Panc1 (cell line): Measurements from ENCODE around the gene KHDRBS2. TPM values are rescaled to one million over a fixed set of nuclear protein-coding genes. Genes with fewer than 3 reads are reported as not detected.

Experiments
- ATAC-seq: fragments of 200-7000 bp; cut with Tn5 transposase; 2 replicates; pipeline ENCODE4 v1.9.1; 2020; ENCODE audit warnings: mild to moderate bottlenecking, moderate library complexity
- Bru-seq: library from RNA; stranded (reverse); fragments of 400-500 nt; gene quantifications from one replicate; lab custom pipeline; 2021; lab: Mats Ljungman, UMichigan
- BruChase-seq, 2 experiments: library from RNA; stranded (reverse); fragments of 400-500 nt; gene quantifications; one replicate each; lab custom pipeline; 2021; lab: Mats Ljungman, UMichigan
- BruUV-seq: library from RNA; stranded (reverse); fragments of 400-500 nt; replicated peaks from 2 replicates; lab custom pipeline; 2021; lab: Mats Ljungman, UMichigan
- CTCF ChIA-PET: fragments of 300-600 bp; sonication (Branson Sonifier 250); formaldehyde crosslinking; loops from one replicate; lab custom pipeline; 2022; ENCODE audit warnings: antibody characterized with exemption; lab: Charles Lee
- POLR2A ChIA-PET: fragments of 300-600 bp; sonication (Branson Sonifier 250); formaldehyde crosslinking; loops from one replicate; lab custom pipeline; 2022; ENCODE audit warnings: antibody characterized with exemption; lab: Charles Lee
- DNase-seq: peaks from one replicate; pipeline ENCODE4 v3.0.0-alpha.2; 2010; ENCODE audit warnings: low read depth, low spot score
- H3K27ac ChIP-seq: 2 replicates; pipeline ENCODE4 v1.5.1; 2011; ENCODE audit warnings: mild to moderate bottlenecking, low read length, inconsistent platforms
- H3K27me3 ChIP-seq: fragments of 200-500 bp; sonication (Bioruptor generic); 2 replicates; pipeline ENCODE4 v1.6.0; 2014; ENCODE audit warnings: low read length, inconsistent platforms; ENCODE audit not compliant: control insufficient read depth, insufficient read depth
- H3K36me3 ChIP-seq: fragments of 200-500 bp; sonication (Bioruptor generic); 2 replicates; pipeline ENCODE4 v1.5.1; 2014; ENCODE audit warnings: inconsistent platforms, mild to moderate bottlenecking, low read length, moderate library complexity; ENCODE audit not compliant: control insufficient read depth, insufficient read depth
- H3K4me1 ChIP-seq: 2 replicates; pipeline ENCODE4 v1.5.1; 2011; ENCODE audit warnings: inconsistent platforms, mild to moderate bottlenecking, low read length, moderate library complexity; ENCODE audit not compliant: control insufficient read depth, insufficient read depth
- H3K4me3 ChIP-seq, 2 experiments: 2 replicates each; pipeline ENCODE4 v1.5.1; 2011 to 2012; ENCODE audit warnings: low read depth in 2 of 2, low read length in 2 of 2, mild to moderate bottlenecking in 2 of 2, inconsistent platforms in 1 of 2, moderate library complexity in 1 of 2
- H3K9me3 ChIP-seq: fragments of 200-500 bp; sonication (Bioruptor generic); 2 replicates; pipeline ENCODE4 v1.5.1; 2014; ENCODE audit warnings: low read depth, mild to moderate bottlenecking, inconsistent platforms, low read length, moderate library complexity; ENCODE audit not compliant: control insufficient read depth, insufficient read depth
- CTCF ChIP-seq: fragments of 450-650 bp; IDR thresholded peaks from 2 replicates; pipeline ENCODE4 v1.5.1; 2017; ENCODE audit warnings: mild to moderate bottlenecking
- POLR2AphosphoS5 ChIP-seq: IDR thresholded peaks from 2 replicates; pipeline ENCODE4 v1.6.1; 2012; ENCODE audit warnings: mild to moderate bottlenecking, low read depth, low read length, moderate library complexity
- REST ChIP-seq, 2 experiments: IDR thresholded peaks; 2 replicates each; pipeline ENCODE4 v1.6.1; 2011 to 2012; ENCODE audit warnings: low read depth in 2 of 2, control low read depth in 1 of 2, low read length in 1 of 2, mild to moderate bottlenecking in 1 of 2, moderate library complexity in 1 of 2; ENCODE audit not compliant: insufficient read depth in 1 of 2
- SIN3A ChIP-seq: IDR thresholded peaks from 2 replicates; pipeline ENCODE4 v1.6.1; 2012; ENCODE audit warnings: low read depth, mild to moderate bottlenecking, low read length, moderate library complexity, borderline replicate concordance; ENCODE audit not compliant: insufficient read depth
- TCF7L2 ChIP-seq: IDR thresholded peaks from 2 replicates; pipeline ENCODE4 v1.6.1; 2011; ENCODE audit warnings: mild to moderate bottlenecking, low read depth, low read length, inconsistent platforms
- in situ Hi-C: cut with HindIII; loops from 2 replicates; pipeline ENCODE4 v1.10.0; 2016; ENCODE audit warnings: low sequenced_read_pairs, low pct_unique_long_range_greater_than_20kb
- intact Hi-C: fragments of 100-400 bp; cut with micrococcal nuclease; formaldehyde crosslinking; loops from one replicate; pipeline ENCODE4 v1.10.0; 2022; ENCODE audit not compliant: unreplicated experiment
- long read RNA-seq: library from polyadenylated mRNA; unstranded; transcript quantifications from one replicate; pipeline ENCODE4 v2.0.0, GENCODE V29; 2021; ENCODE audit not compliant: unreplicated experiment
- polyA plus RNA-seq: library from polyadenylated mRNA; unstranded; fragments of >200 nt; gene quantifications from one replicate; pipeline ENCODE4 v1.2.1, GENCODE V29; 2012; ENCODE audit warnings: missing spikeins; ENCODE audit not compliant: insufficient read length
- total RNA-seq: library from RNA; stranded (reverse); gene quantifications from one replicate; pipeline ENCODE4 v1.2.1, GENCODE V29; 2021; ENCODE audit not compliant: unreplicated experiment

The KHDRBS2 gene
- total RNA-seq: not detected
- polyA plus RNA-seq: not detected
- percentile 0 among the genes with signal in this experiment for Bru-seq, nascent RNA
- percentile 0 among the genes with signal in this experiment for BruChase-seq, experiment 1, labeled RNA remaining after a 2-hour chase
- percentile 1 among the genes with signal in this experiment for BruChase-seq, experiment 2, labeled RNA remaining after a 6-hour chase
- long read RNA-seq: 0 reads

- DNase-seq (no peak), ATAC-seq (no peak)
- Histone ChIP-seq H3K9me3 (no peaks in the 10 kb centered on the region; the same call in 1 of the 2 replicates), H3K4me3 (no peak within 1 kb of the TSS), H3K27ac (no peak within 1 kb of the TSS), H3K4me1 (no peaks in the 10 kb centered on the region), H3K36me3 (no peaks in the 10 kb centered on the region), H3K27me3 (no peaks in the 10 kb centered on the region)
- intact Hi-C loops (no loop called here), in situ Hi-C loops (no loop called here)
- ChIA-PET CTCF (no interaction called here), POLR2A (no interaction called here)
- TF ChIP-seq POLR2AphosphoS5: no peak
- TF ChIP-seq CTCF: no peak
- no peak for TF ChIP-seq TCF7L2
- no peak for TF ChIP-seq SIN3A
- no peak for TF ChIP-seq REST (IDR thresholded peaks at IDR 0.05; ENCODE audit: insufficient read depth in 1 of 2, low read depth in 2 of 2, low read length in 1 of 2)
- BruUV-seq: no TSS peak
Measured at GRCh38 chr6:62285612-62286469, at the start of gene KHDRBS2. TSS of gene KHDRBS2 (minus strand) at chr6:62286225.

- intact Hi-C loops (loop anchor here (5.0 kb wide), 1 partner anchor 219 kb away; no protein-coding TSS in a partner anchor), in situ Hi-C loops (no loop called here)
- peaks cover 6% of the 10 kb centered on the region; the same call in 1 of the 2 replicates for H3K9me3 ChIP-seq
- no peak overlapping the region for H3K4me3 ChIP-seq
- no peak for TF ChIP-seq CTCF
- H3K4me1 ChIP-seq: no peaks in the 10 kb centered on the region
- no peak overlapping the region for H3K27ac ChIP-seq
- DNase-seq (no peak), ATAC-seq (no peak)
- H3K27me3 ChIP-seq: no peaks in the 10 kb centered on the region
- POLR2A ChIA-PET: no interaction called here
- BruUV-seq: no TSS peak
- CTCF ChIA-PET: no interaction called here
- no peaks in the 10 kb centered on the region for H3K36me3 ChIP-seq
Measured at GRCh38 chr6:62328607-62329006, 42.6 kb upstream of the KHDRBS2 start.
